Activated naive CD4-positive, alpha-beta T cell treated with anti-CD3 and anti-CD28 coated beads, Interleukin-2, amount 50 U/mL, for 16 hours (primary cell): ENCODE measurements around the gene SLC35A3.

Experiments used
- DNase-seq: peaks from one replicate; pipeline ENCODE4 v3.0.0-alpha.2; 2020

Gene SLC35A3

DNA sequence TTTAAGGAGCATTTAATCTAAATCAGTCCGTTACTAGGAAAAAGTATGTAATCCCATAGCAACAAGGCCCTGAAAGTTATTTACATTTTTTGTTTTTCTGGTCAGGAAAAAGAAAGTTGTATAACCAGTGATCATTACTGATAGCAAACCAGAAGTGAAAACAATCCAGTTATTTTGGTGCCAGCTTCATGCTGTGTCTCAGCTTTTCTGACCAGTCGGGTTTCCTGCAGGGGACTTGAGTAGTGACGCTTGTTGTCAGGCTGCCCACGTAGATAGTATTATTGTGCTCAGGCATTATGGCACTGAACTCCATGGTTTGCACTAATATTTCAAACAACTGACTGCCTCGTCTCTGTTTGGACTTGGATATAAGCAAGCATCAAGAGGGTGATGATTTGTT is 107.7 kb downstream of the SLC35A3 start:
- DNase-seq, result no peak

DNA sequence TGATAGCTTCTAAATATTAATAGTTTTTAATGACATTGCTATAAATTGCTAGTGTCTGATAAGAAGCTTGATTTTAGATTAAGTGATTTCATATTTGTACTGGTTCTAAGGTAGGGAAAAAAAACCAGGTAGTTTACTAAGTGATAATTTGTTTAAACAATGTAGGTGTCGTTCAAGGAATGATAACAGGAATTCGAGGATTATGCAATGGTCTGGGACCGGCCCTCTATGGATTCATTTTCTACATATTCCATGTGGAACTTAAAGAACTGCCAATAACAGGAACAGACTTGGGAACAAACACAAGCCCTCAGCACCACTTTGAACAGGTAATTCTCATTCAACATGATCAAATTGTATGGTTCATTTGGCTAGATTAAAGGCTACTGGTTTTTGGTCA is 110.5 kb downstream of the SLC35A3 start:
- DNase-seq, result no peak
